Anterior cingulate cortex (tissue), 58 donors: ENCODE measurements around the gene ABLIM2.

ENCODE experiments used
- DNase-seq, 58 donors: peaks; one replicate each; lab custom pipeline; 2025; lab: John Stamatoyannopoulos, UW

The ABLIM2 gene

GRCh38 chr4:8126523-8126922, 32.1 kb downstream of the ABLIM2 start:
- no peak for DNase-seq

- no peak for DNase-seq
Measured at GRCh38 chr4:8125526-8126056, 33.0 kb downstream of the ABLIM2 start.

GRCh38 chr4:8123870-8124269, 34.7 kb downstream of the ABLIM2 start:
- no peak for DNase-seq

- DNase-seq: no peak
Measured at GRCh38 chr4:8123389-8123788, 35.2 kb downstream of the ABLIM2 start.

GRCh38 chr4:8122746-8123145, 35.9 kb downstream of the ABLIM2 start:
- no peak for DNase-seq

GRCh38 chr4:8121292-8122015, 37.2 kb downstream of the ABLIM2 start:
- no peak for DNase-seq

GRCh38 chr4:8120501-8120900, 38.1 kb downstream of the ABLIM2 start:
- DNase-seq: no peak

GRCh38 chr4:8119877-8120276, 38.7 kb downstream of the ABLIM2 start:
- DNase-seq: no peak

- no peak for DNase-seq
Measured at GRCh38 chr4:8118531-8118930, 40.1 kb downstream of the ABLIM2 start.

GRCh38 chr4:8118035-8118434, 40.6 kb downstream of the ABLIM2 start:
- no peak for DNase-seq

GRCh38 chr4:8117278-8117682, 41.3 kb downstream of the ABLIM2 start:
- DNase-seq: peak in 2 of 58 donors; percentile 28 to 60

- DNase-seq: no peak
Measured at GRCh38 chr4:8115916-8116315, 42.7 kb downstream of the ABLIM2 start.

GRCh38 chr4:8115203-8115520, 43.5 kb downstream of the ABLIM2 start:
- DNase-seq: no peak

GRCh38 chr4:8114456-8115202, 44.0 kb downstream of the ABLIM2 start:
- DNase-seq: no peak

GRCh38 chr4:8113611-8114377, 44.8 kb downstream of the ABLIM2 start:
- no peak for DNase-seq

- DNase-seq: no peak
Measured at GRCh38 chr4:8112672-8113071, 45.9 kb downstream of the ABLIM2 start.

- no peak for DNase-seq
Measured at GRCh38 chr4:8112036-8112576, 46.5 kb downstream of the ABLIM2 start.

GRCh38 chr4:8110071-8110986, 48.3 kb downstream of the ABLIM2 start:
- peak in 1 of 58 donors; percentile 11 for DNase-seq

- no peak for DNase-seq
Measured at GRCh38 chr4:8109406-8110065, 49.1 kb downstream of the ABLIM2 start.
